HG03103 (cell line): Measurements from ENCODE around the gene OR1L4.

ENCODE experiments used
- ATAC-seq: cut with Tn5 transposase; IDR thresholded peaks from one replicate; pipeline ENCODE4 v1.9.1; 2021; ENCODE audit warnings: low read depth; ENCODE audit not compliant: unreplicated experiment

The OR1L4 gene

GRCh38 chr9:122723690-122724089 is at the start of gene OR1L4:
Gene OR1L4, plus strand, starts transcription at chr9:122723990. Its CDS starts 0 bp downstream, at chr9:122723990.
- ATAC-seq: no peak

- no peak for ATAC-seq
These were observed 38.9 kb upstream of the OR1L4 start for GRCh38 chr9:122684851-122685250.

- no peak for ATAC-seq
These were observed 28.1 kb upstream of the OR1L4 start for GRCh38 chr9:122695696-122696095.

GRCh38 chr9:122718038-122718437 is 5.8 kb upstream of the OR1L4 start:
- ATAC-seq: no peak

GRCh38 chr9:122719218-122719617 is 4.6 kb upstream of the OR1L4 start:
- no peak for ATAC-seq

GRCh38 chr9:122742003-122742402 is 18.2 kb downstream of the OR1L4 start, which contains the start of gene OR1L6:
Gene OR1L6, plus strand, starts transcription at chr9:122742303. Its CDS starts 7,545 bp downstream, at chr9:122749848.
- no peak for ATAC-seq

- no peak for ATAC-seq
These were observed 31.0 kb downstream of the OR1L4 start for GRCh38 chr9:122754825-122755224.

GRCh38 chr9:122767817-122768216 is 44.0 kb downstream of the OR1L4 start:
- ATAC-seq: no peak
